Measurements from ENCODE around the gene MMP25. TPM values are rescaled to one million over a fixed set of nuclear protein-coding genes. Genes with fewer than 3 reads are reported as not detected.

The MMP25 gene
- total RNA-seq, 1 donor from 2014 or later = 3.0 TPM

- intact Hi-C loops (cut with DNase I) = no loop called here
- DNase-seq (ENCODE audit: low spot score) = no peak
These were observed 30.4 kb upstream of the MMP25 start for GRCh38 chr16:3015865-3016521.

GRCh38 chr16:3017344-3017743 is 29.0 kb upstream of the MMP25 start:
- DNase-seq (ENCODE audit: low spot score) = no peak
- intact Hi-C loops (cut with DNase I) = no loop called here

DNA sequence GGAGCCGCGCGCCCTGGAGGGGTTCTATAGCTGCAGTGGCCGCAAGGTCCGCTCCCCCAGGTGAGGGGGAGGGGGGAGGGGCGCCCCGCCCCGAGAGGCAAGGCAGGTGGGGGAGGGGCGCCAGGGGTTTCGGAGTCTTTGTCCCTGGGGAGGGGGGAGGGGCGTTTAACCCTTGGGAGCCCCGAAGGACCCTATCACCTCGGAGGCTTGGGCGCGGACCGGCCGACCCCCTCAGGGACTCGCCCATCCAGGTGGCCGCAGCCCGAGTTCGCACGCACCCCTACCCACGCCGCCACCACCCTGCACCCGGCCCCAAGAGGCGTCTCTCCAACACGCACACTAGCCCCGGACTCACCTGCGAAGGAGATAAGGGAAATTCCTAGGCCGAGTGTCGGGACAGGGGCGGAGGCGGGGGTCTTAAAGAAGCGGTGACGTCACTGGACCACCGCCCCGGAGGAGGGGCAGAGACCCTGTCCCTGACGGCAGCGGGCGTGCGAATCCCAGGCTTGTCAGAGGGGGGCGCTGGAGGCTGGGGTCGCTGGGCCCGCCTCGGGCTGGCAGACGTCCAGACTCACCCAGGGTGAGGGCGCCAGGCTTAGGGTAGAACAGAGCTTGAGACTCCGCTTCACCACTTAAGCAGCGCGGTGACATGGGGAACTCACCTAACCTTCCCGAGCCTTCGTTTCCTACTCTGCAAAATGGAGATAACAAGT is 28.4 kb upstream of the MMP25 start, which contains the start of gene CLDN6:
CLDN6 (minus strand) TSS at position 390 of the 713 bp plus-strand sequence. CDS start 2,162 bp downstream, outside the sequence.
- DNase-seq (ENCODE audit: low spot score) = no peak
- intact Hi-C loops (cut with DNase I) = no loop called here

- DNase-seq (ENCODE audit: low spot score) = no peak
- intact Hi-C loops (cut with DNase I) = loop anchor here (2.0 kb wide), 1 partner anchor 15 kb away; no protein-coding TSS in a partner anchor
These were observed 26.6 kb upstream of the MMP25 start for GRCh38 chr16:3019594-3020246.

GRCh38 chr16:3020247-3020603 is 26.1 kb upstream of the MMP25 start, which contains the start of gene TNFRSF12A:
TNFRSF12A (plus strand) TSS chr16:3020368; CDS start chr16:3020398, 30 bp downstream.
- intact Hi-C loops (cut with DNase I) = loop anchor here (2.0 kb wide), 1 partner anchor 15 kb away; no protein-coding TSS in a partner anchor
- peak; percentile 93 for DNase-seq (ENCODE audit: low spot score)

DNA sequence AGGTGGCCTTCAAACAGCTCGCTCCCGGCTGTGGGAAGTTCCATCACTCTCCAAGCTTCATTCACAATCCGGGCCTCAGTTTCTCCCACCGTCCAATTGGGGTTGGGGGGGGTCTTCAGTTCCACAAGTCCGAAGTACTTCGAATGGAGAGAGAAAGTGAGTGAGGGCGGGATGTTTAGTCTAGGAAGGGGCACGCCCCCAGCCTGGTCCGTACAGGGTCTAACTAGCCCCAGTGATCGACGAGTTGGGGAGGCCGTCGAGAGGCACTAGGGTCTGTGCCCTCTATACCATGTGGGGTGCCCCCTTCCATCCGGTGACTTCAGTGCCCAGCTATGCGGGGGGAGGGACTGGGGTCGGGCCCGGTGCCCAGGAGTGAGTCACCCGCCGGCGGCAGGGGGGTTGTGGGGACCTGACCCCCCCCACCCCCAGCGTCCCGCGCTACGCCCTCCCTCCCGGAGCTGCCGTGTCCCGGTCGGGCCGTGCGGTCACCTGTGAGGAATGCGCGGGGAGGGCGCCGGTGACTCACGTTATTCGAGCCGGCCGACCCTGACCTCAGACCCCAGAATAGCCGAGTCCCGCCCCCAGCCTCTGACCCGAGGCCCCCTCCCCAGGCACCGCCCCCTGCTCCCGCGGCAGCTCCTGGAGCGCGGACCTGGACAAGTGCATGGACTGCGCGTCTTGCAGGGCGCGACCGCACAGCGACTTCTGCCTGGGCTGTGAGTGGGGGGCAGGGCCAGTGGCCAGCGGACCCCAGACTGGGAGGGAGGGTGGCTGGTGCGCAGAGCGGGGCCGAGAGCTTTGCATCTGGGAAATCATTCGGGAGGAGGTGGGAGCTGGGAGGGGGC is 25.5 kb upstream of the MMP25 start:
- peak; percentile 92 for DNase-seq (ENCODE audit: low spot score)
- intact Hi-C loops (cut with DNase I) = loop anchor here (2.0 kb wide), 1 partner anchor 16 kb away; no protein-coding TSS in a partner anchor

DNA sequence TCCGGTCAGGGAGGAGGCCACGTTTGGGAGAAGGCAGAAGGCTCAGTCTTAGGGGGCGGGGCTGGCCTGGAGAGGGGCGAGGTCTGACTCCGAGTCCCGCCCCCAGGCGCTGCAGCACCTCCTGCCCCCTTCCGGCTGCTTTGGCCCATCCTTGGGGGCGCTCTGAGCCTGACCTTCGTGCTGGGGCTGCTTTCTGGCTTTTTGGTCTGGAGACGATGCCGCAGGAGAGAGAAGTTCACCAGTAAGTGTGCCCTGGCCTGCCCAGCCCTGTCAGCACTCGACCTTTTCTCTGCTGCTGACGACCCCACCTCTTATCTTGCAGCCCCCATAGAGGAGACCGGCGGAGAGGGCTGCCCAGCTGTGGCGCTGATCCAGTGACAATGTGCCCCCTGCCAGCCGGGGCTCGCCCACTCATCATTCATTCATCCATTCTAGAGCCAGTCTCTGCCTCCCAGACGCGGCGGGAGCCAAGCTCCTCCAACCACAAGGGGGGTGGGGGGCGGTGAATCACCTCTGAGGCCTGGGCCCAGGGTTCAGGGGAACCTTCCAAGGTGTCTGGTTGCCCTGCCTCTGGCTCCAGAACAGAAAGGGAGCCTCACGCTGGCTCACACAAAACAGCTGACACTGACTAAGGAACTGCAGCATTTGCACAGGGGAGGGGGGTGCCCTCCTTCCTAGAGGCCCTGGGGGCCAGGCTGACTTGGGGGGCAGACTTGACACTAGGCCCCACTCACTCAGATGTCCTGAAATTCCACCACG is 24.7 kb upstream of the MMP25 start:
- peak; percentile 94 for DNase-seq (ENCODE audit: low spot score)
- intact Hi-C loops (cut with DNase I) = loop anchor here (2.0 kb wide), 1 partner anchor 17 kb away; no protein-coding TSS in a partner anchor

DNA sequence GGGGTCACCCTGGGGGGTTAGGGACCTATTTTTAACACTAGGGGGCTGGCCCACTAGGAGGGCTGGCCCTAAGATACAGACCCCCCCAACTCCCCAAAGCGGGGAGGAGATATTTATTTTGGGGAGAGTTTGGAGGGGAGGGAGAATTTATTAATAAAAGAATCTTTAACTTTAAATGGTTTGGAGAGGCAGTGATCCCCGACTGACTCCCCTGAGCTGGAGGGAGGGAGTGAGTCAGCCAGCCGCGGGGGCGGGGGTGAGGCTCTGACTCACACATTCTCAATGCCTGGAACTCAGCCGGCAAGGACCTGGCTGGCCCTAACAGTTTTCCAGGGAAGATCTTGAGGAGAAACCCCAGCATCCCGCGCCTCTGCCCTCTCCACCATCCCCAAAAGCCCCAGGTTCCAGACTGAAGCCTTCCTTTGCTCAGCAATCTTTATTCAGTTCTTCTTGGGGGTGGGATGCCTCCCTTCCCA is 24.1 kb upstream of the MMP25 start:
- peak; percentile 92 for DNase-seq (ENCODE audit: low spot score)
- intact Hi-C loops (cut with DNase I) = no loop called here

GRCh38 chr16:3022684-3023414 is 23.5 kb upstream of the MMP25 start:
- DNase-seq (ENCODE audit: low spot score) = no peak
- intact Hi-C loops (cut with DNase I) = no loop called here

- intact Hi-C loops (cut with DNase I) = no loop called here
- DNase-seq (ENCODE audit: low spot score) = no peak
These were observed 23.0 kb upstream of the MMP25 start for GRCh38 chr16:3023415-3023668.

DNA sequence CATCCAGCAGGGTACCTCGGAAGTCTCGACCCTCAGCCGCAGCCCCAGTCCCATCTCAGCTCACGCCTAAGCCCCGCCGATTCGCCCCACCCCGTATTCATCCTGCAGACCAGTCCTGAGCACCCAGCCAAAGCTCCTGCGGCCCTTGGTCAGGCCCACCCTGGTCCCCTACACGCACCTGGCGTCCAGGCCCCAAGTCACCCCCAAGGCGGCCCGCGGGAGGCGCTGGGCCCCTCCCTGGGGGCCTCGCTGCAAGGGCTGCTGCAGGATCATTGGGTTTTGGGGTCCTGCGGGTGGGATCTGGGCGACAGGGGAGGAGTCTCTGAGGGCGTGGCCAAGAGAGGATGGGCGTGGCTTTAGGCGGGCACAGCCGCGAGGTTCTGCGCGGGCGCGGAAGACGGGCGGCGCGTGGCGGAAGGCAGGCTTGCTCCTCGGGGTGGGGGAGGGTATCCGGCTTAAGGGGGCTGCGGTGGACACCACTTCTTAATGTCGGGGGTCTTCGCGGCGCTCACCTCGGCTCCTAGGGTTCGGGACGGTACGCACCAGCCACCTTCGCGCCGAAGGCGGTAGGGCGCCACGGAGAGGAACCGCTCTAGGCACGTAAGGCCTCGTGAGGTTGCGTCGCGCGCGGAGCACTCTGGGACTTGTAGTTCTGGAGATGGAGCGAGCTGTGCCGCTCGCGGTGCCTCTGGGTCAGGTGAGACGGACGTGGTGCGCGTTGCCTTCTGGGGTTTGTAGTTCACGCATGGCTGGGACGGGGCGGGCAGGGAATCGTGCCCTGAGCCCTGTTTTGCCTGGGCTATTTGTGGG is 22.5 kb upstream of the MMP25 start, which contains the start of the genes HCFC1R1 and THOC6:
HCFC1R1 (minus strand) TSS at position 274 of the 810 bp plus-strand sequence; CDS start at position 273, 1 bp downstream.
THOC6 (plus strand) TSS at position 367 of the 810 bp plus-strand sequence; CDS start at position 659, 292 bp downstream.
- intact Hi-C loops (cut with DNase I) = no loop called here
- peak; percentile 99 for DNase-seq (ENCODE audit: low spot score)

- intact Hi-C loops (cut with DNase I) = no loop called here
- DNase-seq (ENCODE audit: low spot score) = no peak
These were observed 21.0 kb upstream of the MMP25 start for GRCh38 chr16:3025032-3026002.

DNA sequence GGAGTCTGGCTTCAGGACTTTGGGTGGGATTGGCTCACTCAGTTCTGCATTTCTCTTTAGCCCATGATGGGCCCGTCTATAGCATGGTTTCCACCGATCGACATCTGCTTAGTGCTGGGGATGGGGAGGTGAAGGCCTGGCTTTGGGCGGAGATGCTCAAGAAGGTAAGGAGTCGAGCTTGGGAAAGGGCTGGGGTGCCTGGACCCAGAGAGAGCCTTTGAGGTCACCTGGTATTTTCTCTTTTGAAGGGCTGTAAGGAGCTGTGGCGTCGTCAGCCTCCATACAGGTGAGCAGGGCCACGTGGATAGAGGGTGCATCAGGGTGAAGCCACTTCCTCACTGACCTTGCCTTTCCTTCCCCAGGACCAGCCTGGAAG is 20.4 kb upstream of the MMP25 start:
- DNase-seq (ENCODE audit: low spot score) = no peak
- intact Hi-C loops (cut with DNase I) = no loop called here

- intact Hi-C loops (cut with DNase I) = no loop called here
- DNase-seq (ENCODE audit: low spot score) = no peak
These were observed 19.5 kb upstream of the MMP25 start for GRCh38 chr16:3026609-3027488.

GRCh38 chr16:3027489-3027795 is 18.9 kb upstream of the MMP25 start:
- intact Hi-C loops (cut with DNase I) = no loop called here

More at GRCh38 chr16:3027489-3027795, 18.9 kb upstream of the MMP25 start:
- DNase-seq (ENCODE audit: low spot score) = no peak
